GM18517 (cell line): Measurements from ENCODE around the gene VKORC1L1.
"Not testable (repeated sequence)": the region's sequence is repeated elsewhere in the genome, so short reads cannot be mapped to it uniquely, and the experiment has no call there.

Source experiments
- ATAC-seq: cut with Tn5 transposase; IDR thresholded peaks from one replicate; pipeline ENCODE4 v1.9.1; 2021; ENCODE audit warnings: mild to moderate bottlenecking, moderate library complexity; ENCODE audit not compliant: unreplicated experiment

The VKORC1L1 gene

DNA sequence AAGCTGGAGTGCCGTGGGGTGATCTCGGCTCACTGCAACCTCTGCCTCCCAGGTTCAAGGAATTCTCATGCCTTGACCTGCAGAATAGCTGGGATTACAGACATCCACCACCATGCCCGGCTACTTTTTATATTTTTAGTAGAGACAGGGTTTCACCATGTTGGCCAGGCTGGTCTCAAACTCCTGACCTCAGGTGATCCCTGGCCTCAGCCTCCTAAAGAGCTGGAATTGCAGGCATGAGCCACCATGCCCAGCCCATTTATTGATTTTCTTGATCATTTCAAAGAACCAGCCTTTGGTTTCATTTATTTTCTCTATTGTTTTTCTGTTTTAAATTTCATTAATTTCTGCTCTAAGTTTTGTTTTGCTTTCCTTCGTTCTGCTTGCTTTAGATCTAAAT lies 58.8 kb downstream of the VKORC1L1 start:
- ATAC-seq = no peak

DNA sequence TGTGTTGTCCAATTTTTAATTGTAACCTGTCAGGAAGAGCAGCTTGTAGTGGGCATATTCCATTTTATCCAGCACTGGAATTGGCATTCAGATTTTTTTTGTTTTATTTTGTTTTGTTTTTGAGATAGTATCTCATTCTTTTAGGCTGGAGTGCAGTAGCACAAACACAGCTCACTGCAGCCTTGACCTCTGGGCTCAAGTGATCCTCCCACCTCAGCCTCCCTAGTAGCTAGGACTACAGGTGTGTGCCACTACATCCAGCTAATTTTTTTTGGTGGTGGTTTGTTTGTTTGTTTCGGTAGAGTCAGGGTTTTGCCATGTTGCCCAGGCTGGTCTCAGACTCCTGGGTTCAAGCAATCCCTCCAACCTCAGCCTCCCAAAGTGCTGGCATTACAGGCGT lies 64.4 kb downstream of the VKORC1L1 start:
- ATAC-seq = no peak

DNA sequence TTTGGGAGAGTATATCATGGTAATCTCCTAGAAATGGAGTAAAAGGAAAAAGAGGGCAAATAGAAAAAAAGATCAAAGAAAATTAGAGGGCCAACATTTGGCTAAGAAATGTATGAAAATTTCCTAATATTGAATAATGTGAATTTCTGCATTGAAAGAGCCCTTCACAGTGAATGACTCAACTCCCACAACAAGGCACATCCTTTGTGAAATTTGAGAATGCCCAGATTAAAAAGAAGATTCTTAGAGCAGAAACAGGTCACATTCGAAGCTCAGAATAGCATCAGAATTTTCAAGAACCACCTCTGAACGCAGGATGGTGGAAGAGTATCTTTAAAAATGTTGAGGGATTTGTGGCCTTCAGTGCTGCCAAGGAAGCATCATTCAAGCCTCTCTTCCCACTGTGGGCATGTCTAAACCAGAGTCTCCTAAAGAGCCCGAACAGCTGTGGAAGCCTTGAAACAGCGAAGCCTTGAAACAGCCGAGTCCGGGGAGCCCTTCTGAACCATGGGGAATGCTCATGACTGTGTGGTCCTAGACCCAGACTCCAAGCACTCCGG lies 65.5 kb downstream of the VKORC1L1 start:
- ATAC-seq = no peak

- not testable (repeated sequence) for ATAC-seq
Measured at GRCh38 chr7:65945787-65946186, 72.9 kb downstream of the VKORC1L1 start.

- no peak for ATAC-seq
Measured at GRCh38 chr7:65946904-65947303, 74.0 kb downstream of the VKORC1L1 start.

- no peak for ATAC-seq
Measured at GRCh38 chr7:65951837-65952578, 79.1 kb downstream of the VKORC1L1 start.

DNA sequence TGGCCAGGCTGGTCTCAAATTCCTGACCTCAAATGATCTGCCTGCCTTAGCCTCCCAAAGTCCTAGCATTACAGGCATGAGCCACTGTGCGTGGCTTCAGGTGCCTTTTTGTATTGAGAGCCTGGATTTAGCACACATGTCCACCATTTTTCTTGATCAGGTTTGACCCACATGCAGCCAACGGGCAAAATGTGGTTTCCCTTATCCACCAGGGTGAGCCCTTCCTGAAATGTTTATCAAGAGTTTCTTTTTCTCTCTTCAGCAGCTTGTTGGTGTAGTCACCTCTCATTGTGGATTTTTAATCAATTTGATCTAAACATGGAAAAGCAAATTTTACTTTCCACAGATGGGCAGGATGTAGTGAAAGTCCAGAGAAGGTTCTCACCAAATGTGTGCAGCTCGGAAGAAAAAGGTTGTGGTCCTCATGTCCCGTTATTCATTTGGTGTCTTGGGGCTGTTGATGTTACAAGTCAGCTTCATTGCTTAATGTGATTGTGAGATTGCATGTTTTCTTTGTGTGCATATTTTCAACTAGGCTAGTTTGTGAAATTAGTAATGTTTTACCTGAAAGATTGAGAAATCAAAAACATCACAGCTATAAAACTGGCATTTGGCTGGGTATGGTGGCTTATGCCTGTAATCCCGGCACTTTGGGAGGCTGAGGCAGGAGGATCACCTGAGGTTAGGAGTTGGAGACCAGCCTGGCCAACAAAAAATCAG lies 80.3 kb downstream of the VKORC1L1 start:
- no peak for ATAC-seq

GRCh38 chr7:65953890-65954450 lies 81.1 kb downstream of the VKORC1L1 start:
- ATAC-seq = no peak

DNA sequence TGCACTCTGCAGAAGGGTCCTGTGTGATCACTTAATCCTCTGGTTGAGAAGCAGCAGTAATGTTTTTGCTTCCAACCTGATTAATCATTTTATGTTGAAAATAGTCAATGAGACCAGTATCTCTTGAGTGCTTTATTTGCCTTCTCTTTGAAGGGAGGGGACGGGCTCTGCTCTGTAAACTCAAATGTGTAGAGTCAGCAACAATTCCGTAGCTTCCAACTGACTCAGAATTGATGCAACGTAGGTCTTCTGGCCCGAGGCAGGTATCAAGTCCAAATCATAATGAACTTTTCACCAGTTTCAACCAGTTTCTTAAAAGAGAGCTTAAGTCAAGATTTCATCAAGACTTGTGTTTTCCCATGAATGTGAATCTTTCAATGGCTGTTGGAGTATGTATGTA lies 82.8 kb downstream of the VKORC1L1 start:
- ATAC-seq = no peak

- no peak for ATAC-seq
Measured at GRCh38 chr7:65960351-65961074, 87.6 kb downstream of the VKORC1L1 start.

- ATAC-seq = no peak
Measured at GRCh38 chr7:65962033-65962432, 89.2 kb downstream of the VKORC1L1 start.

DNA sequence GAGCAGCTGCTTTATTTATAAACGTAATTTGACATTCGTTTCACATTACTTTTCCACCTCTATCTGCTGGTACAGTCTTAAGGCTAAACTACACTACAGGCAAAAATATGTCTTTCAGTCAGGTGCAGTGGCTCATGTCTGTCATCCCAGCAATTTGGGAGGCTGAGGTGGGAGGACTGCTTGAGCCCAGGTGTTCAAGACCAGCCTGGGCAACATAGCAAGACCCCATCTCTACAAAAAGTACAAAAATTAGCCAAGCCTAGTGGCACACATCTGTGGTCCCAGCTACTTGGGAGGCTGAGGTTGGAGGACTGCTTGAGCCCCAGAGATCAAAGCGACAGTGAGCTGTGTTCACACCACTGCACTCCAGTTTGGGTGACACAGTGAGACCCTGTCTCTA lies 91.8 kb downstream of the VKORC1L1 start:
- not testable (repeated sequence) for ATAC-seq

DNA sequence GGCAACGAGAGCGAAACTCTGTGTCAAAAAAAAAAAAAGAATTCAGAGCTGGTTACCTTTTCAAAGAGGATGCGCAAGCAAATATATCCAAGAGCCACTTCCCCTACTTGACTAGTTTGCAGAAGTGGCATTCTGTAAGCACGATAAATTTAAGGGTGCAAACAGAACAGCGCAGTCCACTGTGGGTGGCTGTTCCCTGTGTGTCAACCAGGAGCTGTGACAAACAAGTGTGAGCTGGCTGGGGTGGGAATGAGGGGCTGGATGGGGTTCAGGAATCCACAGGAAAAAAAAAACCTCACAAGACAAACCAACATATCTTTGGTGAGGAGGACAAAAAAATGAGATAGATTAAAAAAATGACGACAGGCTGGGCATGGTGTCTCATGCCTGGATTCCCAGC lies 93.3 kb downstream of the VKORC1L1 start:
- no peak for ATAC-seq

DNA sequence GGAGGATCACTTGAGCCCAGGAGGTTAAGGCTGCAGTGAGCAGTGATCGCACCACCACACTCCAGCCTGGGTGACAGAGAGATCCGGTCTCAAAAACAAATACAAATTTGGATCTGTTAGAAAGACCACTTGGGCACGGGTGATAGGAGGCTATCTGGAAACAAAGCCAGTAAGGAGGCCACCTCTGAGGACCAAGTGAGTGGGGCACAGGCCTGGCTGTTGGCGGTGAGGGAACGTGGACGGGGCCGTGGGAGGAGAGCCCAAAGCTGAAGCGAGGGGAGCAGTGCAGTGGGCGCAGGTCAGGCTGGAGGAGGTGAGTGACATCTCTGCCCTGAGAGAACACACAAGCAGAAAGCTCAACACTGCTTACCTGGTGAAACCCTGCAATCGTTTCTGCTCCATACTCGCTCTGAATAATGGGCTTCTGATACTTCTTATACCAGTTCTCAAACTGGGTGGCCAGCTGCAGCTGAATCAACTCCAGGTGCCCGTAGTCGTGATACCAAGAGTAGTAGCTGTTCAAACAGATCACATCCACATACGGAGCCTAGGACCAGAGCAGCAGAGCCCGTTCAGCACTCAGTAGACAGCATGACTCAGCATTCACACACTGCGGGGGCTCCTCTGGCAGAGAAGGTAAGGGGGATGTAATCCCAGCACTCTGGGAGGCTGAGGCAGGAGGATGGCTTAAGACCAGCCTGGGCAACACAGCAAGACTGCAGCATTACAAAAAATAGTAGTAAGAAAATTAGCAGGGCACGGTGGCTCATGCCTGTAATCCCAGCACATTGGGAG lies 94.7 kb downstream of the VKORC1L1 start:
- ATAC-seq = no peak

- no peak for ATAC-seq
Measured at GRCh38 chr7:65968256-65969185, 95.6 kb downstream of the VKORC1L1 start.

- ATAC-seq = no peak
Measured at GRCh38 chr7:65971021-65971420, 98.1 kb downstream of the VKORC1L1 start.

DNA sequence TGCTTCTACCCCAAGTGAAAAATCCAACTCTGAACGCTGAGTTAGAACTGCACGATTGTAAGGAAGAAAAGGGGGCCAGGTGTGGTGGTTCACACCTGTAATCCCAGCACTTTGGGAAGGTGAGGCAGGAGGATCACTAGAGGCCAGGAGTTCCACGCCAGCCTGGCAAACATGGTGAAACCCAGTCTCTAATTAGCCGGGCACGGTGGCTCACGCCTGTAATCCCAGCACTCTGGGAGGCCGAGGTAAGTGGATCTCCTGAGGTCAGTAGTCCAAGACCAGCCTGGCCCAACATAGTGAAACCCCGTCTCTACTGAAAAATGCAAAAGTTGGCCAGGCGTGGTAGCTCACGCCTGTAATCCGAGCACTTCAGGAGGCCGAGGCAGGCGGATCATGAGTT lies 100.1 kb downstream of the VKORC1L1 start:
- ATAC-seq = no peak

GRCh38 chr7:65974191-65974801 lies 101.4 kb downstream of the VKORC1L1 start:
- no peak for ATAC-seq

DNA sequence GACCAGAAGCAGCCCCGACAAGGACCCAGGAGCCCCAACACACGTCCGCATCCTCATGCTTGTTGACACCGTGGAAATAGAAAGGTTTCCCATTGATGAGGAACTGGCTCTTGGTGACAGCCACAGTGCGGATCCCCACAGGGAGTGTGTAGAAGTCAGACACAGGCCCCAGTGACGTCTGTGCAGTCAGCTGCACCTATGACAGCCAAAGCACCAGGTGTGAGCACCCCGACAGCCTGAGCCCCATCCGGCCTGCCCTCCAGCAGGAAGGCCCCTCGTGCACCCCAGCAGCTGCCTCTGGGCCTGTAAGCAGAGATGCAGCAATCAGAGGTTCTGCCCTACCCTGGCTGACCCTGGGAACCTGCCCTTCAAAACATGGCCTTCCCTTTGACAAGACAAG lies 102.0 kb downstream of the VKORC1L1 start:
- ATAC-seq = no peak
